Activated T-helper 1 cell treated with Interleukin-2 at 50 U/mL for 16 hours (primary cell): ENCODE data around the gene RYR2.
"Not testable (repeated sequence)": the region's sequence is repeated elsewhere in the genome, so short reads cannot be mapped to it uniquely, and the experiment has no call there.

Experiments used
- DNase-seq: peaks from one replicate; pipeline ENCODE4 v3.0.0-alpha.2; 2020; ENCODE audit warnings: low read depth

RYR2 gene

DNA sequence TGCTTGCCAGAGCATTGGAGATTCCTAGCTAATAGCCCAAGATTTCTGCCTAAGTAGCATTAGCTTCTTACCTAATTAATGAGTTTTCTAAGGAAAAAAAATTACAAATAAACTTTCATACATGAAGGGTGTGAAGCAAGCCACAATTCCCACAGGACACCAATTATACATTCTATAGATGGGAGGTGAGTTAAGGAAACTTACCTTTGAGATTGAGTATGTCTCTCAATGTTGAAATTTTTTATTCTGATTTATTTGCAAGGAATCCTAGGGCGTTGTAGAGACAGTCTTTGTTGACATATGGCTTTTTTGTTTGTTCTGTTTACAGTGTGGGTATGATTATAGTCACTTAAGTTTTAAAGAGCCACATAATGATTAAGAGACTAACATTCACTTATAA lies 313.0 kb downstream of the RYR2 start:
- DNase-seq, result no peak

DNA sequence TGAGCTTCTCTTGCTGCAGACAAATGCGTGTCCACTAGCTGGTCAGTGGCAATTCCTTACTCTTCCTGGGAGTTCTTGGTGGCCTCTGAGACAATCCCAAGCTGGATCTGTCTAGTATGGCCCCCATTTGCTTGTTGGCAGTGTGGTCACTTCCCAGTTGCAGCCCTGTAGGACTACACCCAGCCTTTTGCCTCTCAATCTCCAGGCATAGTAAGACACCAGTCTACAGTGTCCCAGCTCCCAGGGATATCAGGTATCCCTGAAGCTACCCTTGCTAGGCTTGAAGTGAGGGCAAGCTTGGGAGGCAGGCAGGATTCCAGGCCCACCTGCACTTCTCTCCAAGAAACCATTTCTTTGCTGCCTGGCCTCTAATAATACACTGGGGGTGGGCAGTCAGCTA lies 316.6 kb downstream of the RYR2 start:
- DNase-seq, result no peak

DNA sequence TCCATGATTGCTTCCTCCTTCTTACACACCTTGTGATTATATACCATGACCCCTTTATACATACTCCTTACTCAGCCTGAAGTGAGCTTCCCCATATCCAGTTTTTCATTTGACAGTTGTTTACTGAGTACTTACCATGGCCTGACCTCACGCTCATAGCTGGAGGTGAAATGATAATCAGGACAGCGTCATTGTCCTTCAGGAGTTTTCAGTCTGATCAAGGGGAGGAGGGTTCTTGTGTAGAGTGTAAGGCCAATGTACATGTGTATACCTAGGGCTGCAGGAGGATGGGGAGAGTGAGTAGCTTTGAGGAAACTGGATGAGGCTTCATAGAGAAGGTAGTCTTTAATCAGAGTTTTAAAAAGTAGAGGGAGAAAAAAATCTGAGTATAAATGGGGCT lies 325.8 kb downstream of the RYR2 start:
- no peak for DNase-seq

DNA sequence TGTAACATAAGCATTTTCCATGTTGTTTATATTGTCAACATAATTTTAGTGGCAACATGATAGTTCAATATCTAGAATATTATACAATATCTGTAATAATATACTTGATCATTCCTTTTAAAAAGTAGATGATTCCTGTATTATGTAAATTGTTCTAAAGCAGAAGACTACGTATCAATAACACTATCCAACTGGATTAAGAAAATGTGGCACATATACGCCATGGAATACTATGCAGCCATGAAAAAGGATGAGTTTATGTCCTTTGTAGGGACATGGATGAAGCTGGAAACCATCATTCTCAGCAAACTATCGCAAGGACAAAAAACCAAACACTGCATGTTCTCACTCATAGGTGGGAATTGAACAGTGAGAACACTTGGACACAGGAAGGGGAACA lies 329.5 kb downstream of the RYR2 start:
- DNase-seq, result not testable (repeated sequence)

DNA sequence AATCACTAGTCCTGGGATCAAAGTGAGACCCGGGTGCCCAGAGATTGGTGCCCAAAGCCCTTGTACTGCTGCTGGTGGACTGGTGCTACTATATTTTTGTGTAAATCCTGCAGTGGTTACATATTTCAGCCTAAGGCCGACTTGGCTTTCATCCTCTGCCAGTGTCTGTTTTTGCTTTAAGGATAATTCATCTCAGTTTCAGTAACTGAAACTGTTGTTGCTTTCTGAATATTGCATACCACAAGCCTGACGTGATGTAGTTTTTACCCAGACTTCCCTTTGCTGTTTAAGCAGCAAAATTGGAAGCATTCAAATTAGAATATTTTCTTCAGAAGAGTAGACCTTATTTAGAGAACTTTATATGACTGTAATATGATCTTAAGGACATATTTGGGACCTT lies 341.8 kb downstream of the RYR2 start:
- DNase-seq, result no peak

DNA sequence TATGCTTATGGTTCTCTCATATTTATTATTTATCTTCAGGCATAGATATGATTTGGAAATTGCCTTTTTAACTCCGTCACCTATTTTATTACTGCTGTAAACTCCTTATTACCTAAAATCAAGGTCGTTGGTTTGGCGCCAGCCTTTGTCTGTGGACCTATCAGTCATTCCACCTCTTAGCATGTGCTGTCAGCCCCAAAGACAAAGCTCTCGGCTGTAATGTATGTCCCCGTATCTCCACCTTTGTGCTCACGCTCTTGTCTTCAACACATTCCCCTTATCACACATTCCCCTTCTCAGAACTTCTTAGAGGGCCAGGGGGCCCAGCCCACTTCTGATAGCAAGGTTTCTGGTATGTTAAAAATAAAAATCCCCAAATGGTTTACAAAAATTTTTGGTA lies 342.2 kb downstream of the RYR2 start:
- DNase-seq, result no peak

DNA sequence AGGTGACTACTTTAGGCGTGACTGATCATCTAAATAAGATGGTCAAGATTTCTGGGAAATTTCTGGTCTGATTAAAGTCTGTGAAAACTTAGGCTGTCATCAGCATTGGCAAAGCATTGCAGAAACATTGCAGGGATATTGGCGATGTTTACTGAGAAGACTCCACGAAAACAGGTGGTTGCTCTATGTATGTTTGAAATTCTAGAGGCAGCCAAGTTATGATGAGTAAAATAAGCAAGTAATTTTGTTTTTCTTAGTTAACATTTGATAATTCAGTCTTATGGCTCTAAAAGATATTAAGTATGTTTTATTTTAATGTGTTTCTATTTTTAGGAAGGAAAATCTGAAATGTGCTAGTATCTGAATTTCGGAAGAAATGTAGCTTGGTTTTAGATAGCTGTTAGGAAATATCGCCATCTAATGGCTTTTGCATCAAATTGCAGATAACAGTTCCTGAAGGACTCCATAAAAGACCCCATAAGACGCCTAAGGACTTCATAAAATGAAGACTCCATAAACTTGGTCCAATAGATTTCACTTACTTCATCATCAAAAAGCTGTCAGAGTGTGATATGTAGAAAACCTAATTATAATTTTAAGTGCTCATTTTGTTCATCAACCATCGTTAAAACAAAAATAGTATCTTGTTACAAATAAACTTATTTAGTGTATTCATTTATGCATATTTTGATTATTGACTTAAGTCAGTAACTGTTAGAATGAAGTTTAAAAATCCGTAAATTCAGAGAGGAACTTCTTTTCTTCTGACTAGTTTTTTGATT lies 344.6 kb downstream of the RYR2 start:
- DNase-seq, result no peak

DNA sequence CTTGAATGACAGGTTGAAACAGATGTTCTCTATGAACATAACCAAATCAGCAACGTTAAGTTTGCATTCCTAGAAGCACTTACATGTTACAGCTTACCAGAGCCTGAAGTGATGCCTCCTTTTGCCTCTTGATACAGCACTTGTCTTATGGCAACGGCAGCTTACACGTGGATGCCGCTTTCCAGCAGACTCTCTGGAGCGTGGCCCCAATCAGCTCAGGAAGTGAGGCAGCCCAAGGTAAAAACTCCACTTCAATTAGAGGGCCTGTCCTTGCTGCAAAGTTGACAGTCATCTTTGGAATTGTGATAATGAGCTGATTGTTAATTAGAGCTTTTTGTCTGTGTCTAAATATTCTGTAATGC lies 345.1 kb downstream of the RYR2 start:
- no peak for DNase-seq

DNA sequence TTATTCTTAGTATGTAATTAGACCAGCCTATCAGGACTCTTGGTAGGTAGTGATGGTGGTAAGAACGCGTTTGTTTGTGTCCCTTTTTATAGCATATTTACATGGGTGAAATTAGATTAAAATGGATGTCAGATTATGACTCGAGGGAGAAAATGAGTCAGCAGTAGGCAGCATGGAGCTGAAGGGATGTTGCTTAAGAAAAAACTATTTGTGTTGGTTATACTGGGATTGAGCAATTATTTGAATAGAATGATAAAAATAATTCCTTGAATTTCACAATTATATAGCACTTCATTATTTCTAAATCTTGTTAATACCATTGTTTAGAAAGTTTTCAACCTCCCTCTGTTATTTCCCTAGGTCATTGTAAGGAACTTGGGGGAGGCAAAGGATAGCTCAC lies 348.8 kb downstream of the RYR2 start:
- DNase-seq, result no peak

DNA sequence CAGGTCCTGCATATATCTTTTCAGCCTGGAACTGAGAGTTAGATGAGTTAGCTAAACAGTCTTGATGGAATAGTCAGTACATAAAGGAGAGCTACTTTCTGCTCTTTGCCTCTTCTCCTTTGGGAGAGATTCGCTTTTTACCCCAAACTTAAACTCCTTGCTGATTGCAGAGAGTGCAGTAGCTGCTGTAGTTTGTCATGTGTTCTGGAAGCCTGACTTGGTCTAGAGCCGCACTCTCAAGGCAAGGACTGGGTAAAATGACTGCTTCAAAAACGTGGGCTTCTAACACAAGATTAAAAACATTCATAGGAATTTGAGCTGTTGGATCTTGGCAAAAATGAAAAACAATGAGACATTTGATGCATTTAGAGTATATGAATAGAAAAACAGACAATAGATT lies 351.6 kb downstream of the RYR2 start:
- no peak for DNase-seq

DNA sequence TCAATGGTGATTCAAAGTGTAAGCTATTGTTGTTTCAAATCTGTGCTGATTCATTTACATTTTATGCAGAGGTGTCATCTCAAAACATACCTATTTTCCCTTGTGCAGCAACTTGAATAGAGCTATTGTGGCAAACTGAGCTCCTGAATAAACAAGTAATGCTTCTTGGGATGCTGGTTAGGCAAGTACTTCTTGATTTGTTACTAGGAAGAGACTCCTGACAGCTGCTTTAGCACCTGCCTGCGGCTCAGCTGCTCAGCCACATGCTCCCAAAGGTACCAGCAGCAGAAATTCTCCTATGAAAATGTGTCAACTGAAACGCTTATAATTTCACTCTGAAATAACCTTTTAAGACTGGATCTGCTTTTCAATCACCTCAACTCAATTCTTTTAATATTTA lies 352.3 kb downstream of the RYR2 start:
- no peak for DNase-seq

DNA sequence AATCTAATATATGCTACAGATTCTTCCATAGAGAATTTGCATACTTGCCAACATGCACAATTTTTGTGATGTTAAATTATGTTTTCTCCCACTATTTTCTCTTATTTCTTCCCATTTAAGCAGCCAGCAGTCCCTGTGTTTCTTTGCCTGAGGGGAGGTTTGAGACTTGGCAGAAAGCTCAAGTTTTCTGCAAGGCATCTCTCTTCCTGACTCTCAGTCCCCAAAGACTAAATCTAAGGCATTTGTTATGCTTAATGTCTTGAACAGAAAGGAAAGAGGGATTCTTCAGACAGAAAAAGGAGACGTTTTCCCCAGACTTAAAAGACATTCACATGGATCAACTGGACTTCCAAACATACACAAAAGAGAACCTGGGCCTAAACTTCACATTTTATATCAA lies 354.4 kb downstream of the RYR2 start:
- DNase-seq, result no peak

DNA sequence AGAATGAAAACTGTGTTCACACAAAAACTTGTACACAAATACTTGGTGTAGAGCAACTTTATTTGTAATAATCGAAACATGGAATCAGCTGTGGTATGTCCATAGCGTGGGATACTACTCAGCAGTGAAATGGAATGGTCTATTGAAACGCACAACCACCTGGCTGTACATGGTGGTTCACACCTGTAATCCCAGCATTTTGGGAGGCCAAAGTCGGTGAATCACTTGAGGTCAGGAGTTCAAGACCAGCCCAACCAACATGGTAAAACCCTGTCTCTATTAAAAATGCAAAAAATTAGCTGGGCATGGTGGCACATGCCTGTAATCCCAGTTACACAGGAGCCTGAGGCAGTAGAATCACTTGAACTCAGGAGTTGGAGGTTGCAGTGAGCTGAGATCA lies 356.8 kb downstream of the RYR2 start:
- no peak for DNase-seq

DNA sequence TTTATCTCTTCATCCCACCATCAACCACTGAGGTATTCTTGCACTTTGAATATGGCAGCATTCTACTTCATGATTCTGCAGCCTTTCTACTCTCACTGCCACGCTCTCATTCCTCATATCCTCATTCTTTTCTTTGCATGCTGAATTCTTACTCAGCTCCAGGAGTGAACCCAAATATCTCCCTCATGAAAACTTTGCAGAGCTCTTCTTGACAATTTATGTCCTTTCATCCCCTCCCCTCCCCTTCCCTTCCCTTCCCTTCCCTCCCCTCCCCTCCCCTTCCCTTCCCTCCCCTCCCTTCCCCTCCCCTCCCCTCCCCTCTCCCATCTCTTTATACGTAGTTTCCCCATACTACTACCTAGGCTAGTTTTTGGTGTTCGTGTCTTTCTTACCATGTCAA lies 363.9 kb downstream of the RYR2 start:
- no peak for DNase-seq

DNA sequence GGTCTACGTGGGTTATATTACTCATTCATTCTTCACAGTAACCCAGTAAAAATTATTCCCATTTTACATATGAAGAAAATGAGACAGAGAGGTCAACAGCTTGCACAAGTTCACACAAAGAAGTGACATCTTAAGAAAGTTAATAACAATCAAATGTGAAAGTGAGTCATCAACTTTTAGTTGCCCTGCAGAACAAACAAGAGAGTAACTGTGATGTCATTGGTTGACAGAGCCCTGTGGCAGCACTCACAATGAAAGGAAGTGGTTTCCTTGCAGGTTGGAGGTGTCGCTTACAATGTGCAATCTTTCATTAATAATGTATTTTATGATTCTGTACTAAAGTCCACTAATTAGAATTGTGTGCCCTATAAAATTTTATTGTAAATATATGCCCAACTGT lies 369.6 kb downstream of the RYR2 start:
- no peak for DNase-seq

DNA sequence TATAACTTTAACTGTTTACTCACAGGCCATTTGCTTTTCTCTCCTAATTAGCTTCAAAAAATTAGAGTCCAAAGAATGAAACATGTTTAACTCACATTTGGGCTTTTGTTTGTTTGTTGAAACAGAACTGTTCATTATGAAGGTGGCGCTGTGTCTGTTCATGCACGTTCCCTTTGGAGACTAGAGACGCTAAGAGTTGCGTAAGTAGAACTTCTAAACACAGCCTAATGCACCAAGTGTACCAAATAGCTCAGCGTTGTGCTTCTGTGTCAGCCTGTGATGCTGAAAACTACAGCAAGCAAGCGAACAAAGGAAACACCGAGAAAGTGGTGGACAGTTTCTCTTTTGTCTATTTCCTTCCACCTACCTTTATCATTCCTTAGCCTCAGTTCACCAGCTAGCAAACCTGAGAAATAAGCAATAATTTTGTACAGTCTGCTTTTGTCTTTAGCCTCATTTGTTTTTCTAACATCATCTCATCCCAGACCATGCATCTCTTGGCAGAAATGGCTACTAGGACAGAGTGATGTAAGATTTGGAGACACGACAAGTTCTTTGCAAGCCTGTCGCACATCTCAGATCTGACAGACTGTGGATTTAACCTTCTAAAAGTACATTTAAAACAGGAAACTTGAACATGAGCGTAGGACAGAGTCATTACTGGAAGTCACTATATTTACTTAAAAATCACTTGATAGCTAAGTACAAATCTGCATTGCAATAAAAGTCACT lies 375.1 kb downstream of the RYR2 start:
- DNase-seq, result no peak

DNA sequence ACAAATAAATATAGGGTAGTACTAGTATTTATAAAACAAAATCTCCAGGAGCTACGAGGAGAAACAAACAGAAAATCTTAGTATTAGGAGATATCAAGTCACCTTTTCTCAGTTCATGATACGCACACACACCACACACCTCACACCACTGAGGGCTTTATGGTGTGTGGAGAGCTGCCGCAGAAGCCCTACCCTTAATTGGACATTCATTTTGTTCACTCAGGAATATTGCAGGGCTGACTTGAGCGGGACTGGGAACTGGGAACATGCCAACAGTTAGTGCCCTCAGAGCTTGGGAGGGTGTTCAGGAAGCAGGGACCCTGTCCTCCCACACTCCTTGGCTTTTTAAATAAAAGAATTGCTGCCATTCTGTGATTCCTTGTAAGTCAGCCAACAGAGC lies 386.8 kb downstream of the RYR2 start:
- no peak for DNase-seq

DNA sequence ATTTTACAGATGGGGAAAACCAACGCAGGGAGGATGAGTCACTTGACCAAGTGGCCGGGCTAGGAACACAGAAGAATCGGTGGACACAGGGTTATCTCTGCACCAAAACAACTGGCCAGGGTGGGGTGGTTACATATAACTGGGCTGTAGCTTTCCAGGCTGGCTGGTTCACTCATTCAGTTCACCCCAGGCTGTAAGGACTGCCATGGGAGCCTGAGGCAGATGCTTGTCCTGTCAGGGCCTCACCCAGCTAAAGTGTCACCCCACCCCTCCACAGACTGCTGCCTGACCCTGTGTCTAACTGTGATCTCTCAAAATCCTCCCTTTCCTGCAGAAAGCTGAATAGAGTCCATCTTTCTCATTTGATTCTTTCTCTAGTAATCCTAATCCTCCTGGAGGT lies 387.3 kb downstream of the RYR2 start:
- no peak for DNase-seq

DNA sequence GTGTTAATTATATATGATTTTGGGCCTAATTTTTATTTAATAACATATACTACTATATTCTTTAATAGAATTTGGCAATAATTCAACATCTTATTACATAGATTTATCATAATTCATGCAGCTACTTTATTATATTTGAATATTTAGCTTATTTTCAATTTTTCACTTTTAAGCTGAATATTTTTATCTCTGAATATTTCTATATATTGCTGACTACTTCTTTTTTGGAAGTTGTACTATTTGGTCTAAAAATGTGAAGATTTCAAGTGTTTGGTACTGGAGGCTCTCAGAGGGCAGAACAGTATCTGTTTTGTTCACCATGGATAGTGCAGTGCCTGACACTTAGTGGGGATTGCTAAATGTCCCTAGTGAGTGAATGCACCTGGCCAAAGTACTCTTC lies 389.5 kb downstream of the RYR2 start:
- no peak for DNase-seq

DNA sequence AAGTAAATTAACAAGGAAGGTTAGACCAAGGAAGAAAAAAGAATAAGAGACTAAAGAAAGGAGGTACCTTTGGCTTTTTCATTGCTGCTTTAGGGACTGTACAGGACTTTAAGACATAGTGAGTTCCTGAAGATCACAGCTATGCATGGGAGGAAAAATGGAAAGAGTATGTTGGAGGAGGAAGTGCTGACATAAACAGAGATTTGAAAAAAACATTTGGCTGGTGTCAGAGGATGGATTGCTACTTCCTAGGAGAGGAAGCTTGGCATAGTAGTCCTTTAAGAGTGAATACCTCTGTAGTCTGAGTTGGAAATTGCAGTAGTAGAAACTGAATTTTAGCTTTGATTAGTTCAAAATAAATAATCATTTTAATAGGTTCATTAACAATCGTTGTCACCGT lies 398.4 kb downstream of the RYR2 start:
- DNase-seq, result no peak

DNA sequence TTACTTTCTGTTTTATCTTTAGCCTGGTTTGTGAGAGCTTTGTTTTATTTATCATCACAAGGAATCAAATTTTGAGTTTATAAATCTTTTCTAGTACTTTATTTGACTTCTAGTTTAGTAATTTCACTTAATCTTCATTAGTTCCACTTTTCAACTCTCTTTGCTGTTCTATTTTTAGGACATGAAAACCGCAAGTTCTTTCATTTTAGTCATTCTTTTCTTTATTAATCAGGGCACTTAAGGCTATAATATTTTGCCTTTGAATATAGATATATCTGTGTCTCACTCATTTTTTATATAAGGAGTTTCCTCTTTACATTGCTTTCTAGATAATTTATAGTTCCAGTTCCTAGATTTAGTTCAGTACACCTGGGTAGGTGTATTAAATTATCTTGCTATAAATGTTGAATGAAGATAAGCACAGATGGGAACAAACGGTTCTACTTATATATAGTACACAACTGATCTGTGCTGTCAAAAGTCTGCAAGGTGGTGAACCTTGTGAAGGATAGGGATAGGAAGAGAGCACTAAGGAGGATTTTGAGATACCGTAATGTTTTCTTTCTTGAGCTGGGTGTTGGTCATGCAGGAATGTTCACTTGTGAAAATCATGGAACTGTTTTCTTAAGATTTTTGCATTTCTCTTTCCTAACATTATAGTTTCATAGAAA lies 402.3 kb downstream of the RYR2 start:
- no peak for DNase-seq

DNA sequence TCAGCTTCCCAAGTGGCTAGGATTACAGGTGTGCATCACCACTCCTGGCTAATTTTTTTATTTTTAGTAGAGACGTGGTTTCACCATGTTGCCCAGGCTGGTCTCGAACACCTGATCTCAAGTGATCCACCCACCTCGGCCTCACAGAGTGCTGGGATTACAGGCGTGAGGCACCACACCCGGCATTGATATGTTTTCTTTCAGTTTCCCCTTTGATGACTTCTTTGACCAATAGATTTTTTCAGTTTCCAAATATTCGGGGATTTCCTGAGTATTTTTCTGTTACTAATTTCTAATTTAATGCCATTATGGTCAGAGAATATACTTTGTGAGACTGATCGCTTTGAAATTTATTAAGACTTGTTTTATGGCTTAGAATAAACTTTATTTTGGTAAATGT lies 406.1 kb downstream of the RYR2 start:
- no peak for DNase-seq

DNA sequence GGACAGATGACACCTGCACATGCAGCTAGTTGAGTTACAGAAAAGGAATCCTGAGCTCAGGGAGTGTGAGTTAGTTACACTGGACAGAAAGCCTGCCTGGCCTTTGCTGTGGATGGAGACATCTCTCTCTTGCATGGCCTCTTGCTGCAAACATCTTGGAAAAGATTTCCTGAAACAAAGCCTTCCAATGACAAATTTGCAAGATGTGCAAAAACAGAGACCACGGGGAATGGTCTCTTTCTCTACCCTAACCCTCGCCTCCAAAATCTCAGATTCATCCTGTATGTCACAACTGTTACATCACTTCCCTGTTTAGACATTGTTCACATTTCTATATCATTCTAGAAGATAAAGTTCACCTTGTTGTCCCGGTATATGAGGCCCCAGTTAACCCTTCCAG lies 415.6 kb downstream of the RYR2 start:
- DNase-seq, result no peak

DNA sequence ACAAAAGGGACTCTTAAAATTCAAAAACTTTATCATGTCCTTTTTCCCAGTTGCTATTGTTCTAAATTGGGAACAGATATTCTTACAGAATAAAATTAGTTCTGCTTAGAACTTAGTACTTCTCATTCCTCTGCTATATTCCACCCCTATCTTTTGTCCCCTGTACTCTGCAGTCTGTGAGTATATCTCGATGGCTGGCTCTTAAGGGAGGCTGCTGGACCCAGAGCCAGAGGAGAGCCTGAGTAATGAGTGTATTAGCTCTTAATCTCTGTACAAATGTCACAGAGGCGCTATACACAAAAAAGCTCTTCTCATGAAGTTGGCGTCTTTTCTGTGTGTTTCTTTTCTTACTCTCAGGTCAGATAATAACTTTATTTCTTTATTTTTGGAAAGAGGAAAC lies 425.3 kb downstream of the RYR2 start:
- no peak for DNase-seq
